ENCODE data around the gene LRRC25. TPM values are rescaled to one million over a fixed set of nuclear protein-coding genes. Genes with fewer than 3 reads are reported as not detected.
A peak's percentile ranks its signal among the peaks of the same experiment; 100 is the strongest.

The LRRC25 gene
- total RNA-seq, 1 donor from 2014 or later, result not detected

DNA sequence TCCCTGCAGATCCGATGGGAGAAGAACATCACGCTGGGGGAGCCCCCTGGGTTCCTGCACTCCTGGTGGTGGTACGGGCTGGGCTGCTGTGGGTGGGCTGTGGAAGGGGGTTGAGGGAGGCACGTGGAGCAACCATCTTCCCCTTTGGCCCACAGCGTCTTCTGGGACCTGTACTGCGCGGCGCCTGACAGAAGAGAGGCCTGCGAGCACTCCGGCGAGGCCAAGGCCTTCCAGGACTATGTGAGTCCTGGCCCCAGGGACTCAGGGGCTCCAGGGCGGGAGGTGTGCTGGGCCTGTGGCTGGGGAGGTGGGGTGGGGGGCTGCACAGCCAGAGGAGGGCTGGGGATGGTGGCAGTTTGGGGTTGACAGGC lies 30.3 kb upstream of the LRRC25 start:
- H2AFZ ChIP-seq (ENCODE audit: low read depth, low read length), result no peak overlapping the region
- peaks cover 50% of the 10 kb centered on the region for H4K20me1 ChIP-seq (ENCODE audit: insufficient read depth, low read length)

GRCh38 chr19:18427080-18427742 lies 29.8 kb upstream of the LRRC25 start:
- no peak for TF ChIP-seq EZH2 (IDR thresholded peaks at IDR 0.05; ENCODE audit: insufficient read depth, low read length)
- TF ChIP-seq, protein P1, sequence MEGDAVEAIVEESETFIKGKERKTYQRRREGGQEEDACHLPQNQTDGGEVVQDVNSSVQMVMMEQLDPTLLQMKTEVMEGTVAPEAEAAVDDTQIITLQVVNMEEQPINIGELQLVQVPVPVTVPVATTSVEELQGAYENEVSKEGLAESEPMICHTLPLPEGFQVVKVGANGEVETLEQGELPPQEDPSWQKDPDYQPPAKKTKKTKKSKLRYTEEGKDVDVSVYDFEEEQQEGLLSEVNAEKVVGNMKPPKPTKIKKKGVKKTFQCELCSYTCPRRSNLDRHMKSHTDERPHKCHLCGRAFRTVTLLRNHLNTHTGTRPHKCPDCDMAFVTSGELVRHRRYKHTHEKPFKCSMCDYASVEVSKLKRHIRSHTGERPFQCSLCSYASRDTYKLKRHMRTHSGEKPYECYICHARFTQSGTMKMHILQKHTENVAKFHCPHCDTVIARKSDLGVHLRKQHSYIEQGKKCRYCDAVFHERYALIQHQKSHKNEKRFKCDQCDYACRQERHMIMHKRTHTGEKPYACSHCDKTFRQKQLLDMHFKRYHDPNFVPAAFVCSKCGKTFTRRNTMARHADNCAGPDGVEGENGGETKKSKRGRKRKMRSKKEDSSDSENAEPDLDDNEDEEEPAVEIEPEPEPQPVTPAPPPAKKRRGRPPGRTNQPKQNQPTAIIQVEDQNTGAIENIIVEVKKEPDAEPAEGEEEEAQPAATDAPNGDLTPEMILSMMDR (IDR thresholded peaks at IDR 0.05; ENCODE audit: insufficient read depth, low read depth, low read length), result no peak
- no peaks in the 10 kb centered on the region for H3K9me3 Mint-ChIP-seq (ENCODE audit: unreplicated experiment)
- no peak overlapping the region for H3K27ac Mint-ChIP-seq (ENCODE audit: unreplicated experiment)
- peaks cover 4% of the 10 kb centered on the region for H3K36me3 Mint-ChIP-seq (ENCODE audit: low read depth, unreplicated experiment)
- no peak overlapping the region for H3K9ac ChIP-seq (ENCODE audit: low read length)
- no peaks in the 10 kb centered on the region for H3K27me3 Mint-ChIP-seq (ENCODE audit: low read depth, unreplicated experiment)
- H4K20me1 ChIP-seq (ENCODE audit: insufficient read depth, low read length), result peaks cover 55% of the 10 kb centered on the region
- H3K4me1 ChIP-seq (ENCODE audit: insufficient read depth, low read length), result peaks cover 34% of the 10 kb centered on the region
- no peaks in the 10 kb centered on the region for H3K27me3 ChIP-seq (ENCODE audit: insufficient read depth, low read length)
- H3K36me3 ChIP-seq (ENCODE audit: insufficient read depth, low read length), result no peaks in the 10 kb centered on the region
- DNase-seq (ENCODE audit: low read depth) (no peak), FAIRE-seq (no peak)
- H3K4me1 Mint-ChIP-seq (ENCODE audit: low read depth, unreplicated experiment), result peaks cover 5% of the 10 kb centered on the region
- H3K4me3 Mint-ChIP-seq (ENCODE audit: unreplicated experiment), result no peak overlapping the region
- H3K4me3 ChIP-seq (ENCODE audit: insufficient read depth, low read depth, low read length), result no peak overlapping the region
- H3K79me2 ChIP-seq (ENCODE audit: insufficient read depth, low read length), result peaks cover 62% of the 10 kb centered on the region
- H3K9me3 ChIP-seq (ENCODE audit: insufficient read depth, low read depth, low read length), result no peaks in the 10 kb centered on the region
- no peak overlapping the region for H3K27ac ChIP-seq (ENCODE audit: low read depth, low read length)
- H3K4me2 ChIP-seq (ENCODE audit: low read length), result no peak overlapping the region
- H2AFZ ChIP-seq (ENCODE audit: low read depth, low read length), result no peak overlapping the region

More for the DNA sequence above, 30.3 kb upstream of the LRRC25 start:
- DNase-seq (ENCODE audit: low read depth) (no peak), FAIRE-seq (no peak)
- no peak overlapping the region for H3K4me3 Mint-ChIP-seq (ENCODE audit: unreplicated experiment)
- Histone ChIP-seq H3K27me3 (ENCODE audit: insufficient read depth, low read length) (no peaks in the 10 kb centered on the region), H3K27ac (ENCODE audit: low read depth, low read length) (no peak overlapping the region), H3K36me3 (ENCODE audit: insufficient read depth, low read length) (no peaks in the 10 kb centered on the region), H3K79me2 (ENCODE audit: insufficient read depth, low read length) (peaks cover 57% of the 10 kb centered on the region), H3K9ac (ENCODE audit: low read length) (no peak overlapping the region), H3K9me3 (ENCODE audit: insufficient read depth, low read depth, low read length) (no peaks in the 10 kb centered on the region), H3K4me3 (ENCODE audit: insufficient read depth, low read depth, low read length) (no peak overlapping the region), H3K4me1 (ENCODE audit: insufficient read depth, low read length) (peaks cover 37% of the 10 kb centered on the region), H3K4me2 (ENCODE audit: low read length) (no peak overlapping the region)
- H3K9me3 Mint-ChIP-seq (ENCODE audit: unreplicated experiment), result no peaks in the 10 kb centered on the region
- peaks cover 5% of the 10 kb centered on the region for H3K4me1 Mint-ChIP-seq (ENCODE audit: low read depth, unreplicated experiment)
- peaks cover 4% of the 10 kb centered on the region for H3K36me3 Mint-ChIP-seq (ENCODE audit: low read depth, unreplicated experiment)
- H3K27me3 Mint-ChIP-seq (ENCODE audit: low read depth, unreplicated experiment), result no peaks in the 10 kb centered on the region
- TF ChIP-seq EZH2 (IDR thresholded peaks at IDR 0.05; ENCODE audit: insufficient read depth, low read length), result no peak
- TF ChIP-seq, protein P1 (IDR thresholded peaks at IDR 0.05; ENCODE audit: insufficient read depth, low read depth, low read length), result no peak
- no peak overlapping the region for H3K27ac Mint-ChIP-seq (ENCODE audit: unreplicated experiment)

DNA sequence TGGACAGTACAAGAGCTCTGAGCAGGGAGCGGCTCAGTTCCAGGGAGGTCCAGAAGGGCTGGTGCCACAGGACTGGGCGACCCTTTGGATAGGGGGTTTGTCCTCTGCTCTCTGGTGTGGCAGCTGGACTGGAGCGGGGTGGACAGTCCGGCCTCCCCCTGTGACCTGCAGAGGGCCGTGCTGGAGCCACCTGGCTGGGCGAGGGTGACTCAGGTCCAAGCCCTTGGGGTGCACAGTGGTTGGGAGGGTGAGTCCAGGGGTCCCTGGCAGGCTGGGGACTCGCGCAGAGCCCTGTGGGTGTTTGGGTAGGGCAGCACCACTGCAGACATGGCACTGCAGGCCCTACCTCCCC lies 29.0 kb upstream of the LRRC25 start:
- Histone ChIP-seq H2AFZ (ENCODE audit: low read depth, low read length) (no peak overlapping the region), H3K4me2 (ENCODE audit: low read length) (peak overlapping the region; percentile 70), H3K79me2 (ENCODE audit: insufficient read depth, low read length) (peaks cover 69% of the 10 kb centered on the region), H3K36me3 (ENCODE audit: insufficient read depth, low read length) (no peaks in the 10 kb centered on the region), H3K9me3 (ENCODE audit: insufficient read depth, low read depth, low read length) (no peaks in the 10 kb centered on the region), H3K9ac (ENCODE audit: low read length) (peak overlapping the region; percentile 22), H3K27ac (ENCODE audit: low read depth, low read length) (no peak overlapping the region), H4K20me1 (ENCODE audit: insufficient read depth, low read length) (peaks cover 63% of the 10 kb centered on the region), H3K4me3 (ENCODE audit: insufficient read depth, low read depth, low read length) (no peak overlapping the region), H3K27me3 (ENCODE audit: insufficient read depth, low read length) (no peaks in the 10 kb centered on the region), H3K4me1 (ENCODE audit: insufficient read depth, low read length) (peaks cover 34% of the 10 kb centered on the region)
- Mint-ChIP-seq H3K4me3 (ENCODE audit: unreplicated experiment) (no peak overlapping the region), H3K9me3 (ENCODE audit: unreplicated experiment) (no peaks in the 10 kb centered on the region), H3K27ac (ENCODE audit: unreplicated experiment) (no peak overlapping the region), H3K36me3 (ENCODE audit: low read depth, unreplicated experiment) (peaks cover 4% of the 10 kb centered on the region), H3K27me3 (ENCODE audit: low read depth, unreplicated experiment) (no peaks in the 10 kb centered on the region), H3K4me1 (ENCODE audit: low read depth, unreplicated experiment) (peaks cover 5% of the 10 kb centered on the region)
- no peak for TF ChIP-seq EZH2 (IDR thresholded peaks at IDR 0.05; ENCODE audit: insufficient read depth, low read length)
- TF ChIP-seq, protein P1 (IDR thresholded peaks at IDR 0.05; ENCODE audit: insufficient read depth, low read depth, low read length), result no peak
- DNase-seq (ENCODE audit: low read depth) (no peak), FAIRE-seq (no peak)

Measured in astrocyte (in vitro differentiated cells and primary cell).